Measurements from ENCODE around the gene ARHGEF19.

ARHGEF19 gene

GRCh38 chr1:16178596-16179497 lies 33.6 kb downstream of the ARHGEF19 start:
- DNase-seq (ENCODE audit: low read depth, low spot score): no peak
- H3K4me3 ChIP-seq: no peak overlapping the region
- no peak overlapping the region for H3K27ac ChIP-seq
- H3K36me3 ChIP-seq (ENCODE audit: insufficient read depth, low read length): no peaks in the 10 kb centered on the region
- no peak overlapping the region for H3K9ac ChIP-seq (ENCODE audit: insufficient read length)
- TF ChIP-seq POLR2AphosphoS5 (IDR thresholded peaks at IDR 0.05; ENCODE audit: borderline replicate concordance, low read depth, low read length) (no peak), EZH2 (IDR thresholded peaks at IDR 0.05) (no peak), FOXP2 (optimal IDR thresholded peaks at IDR 0.05; ENCODE audit: control extremely low read depth, extremely low read length, insufficient read depth) (no peak)
- H3K9me3 ChIP-seq (ENCODE audit: low read depth, low read length): no peaks in the 10 kb centered on the region

- H3K4me3 ChIP-seq: no peak overlapping the region
- no peaks in the 10 kb centered on the region for H3K9me3 ChIP-seq (ENCODE audit: low read depth, low read length)
- no peak overlapping the region for H3K9ac ChIP-seq (ENCODE audit: insufficient read length)
- DNase-seq (ENCODE audit: low read depth, low spot score): no peak
- H3K27ac ChIP-seq: no peak overlapping the region
- TF ChIP-seq EZH2 (IDR thresholded peaks at IDR 0.05) (no peak), POLR2AphosphoS5 (IDR thresholded peaks at IDR 0.05; ENCODE audit: borderline replicate concordance, low read depth, low read length) (no peak), FOXP2 (optimal IDR thresholded peaks at IDR 0.05; ENCODE audit: control extremely low read depth, extremely low read length, insufficient read depth) (no peak)
- H3K36me3 ChIP-seq (ENCODE audit: insufficient read depth, low read length): no peaks in the 10 kb centered on the region
Measured at GRCh38 chr1:16177306-16177705, 35.1 kb downstream of the ARHGEF19 start.

- H3K9me3 ChIP-seq (ENCODE audit: low read depth, low read length): no peaks in the 10 kb centered on the region
- no peak overlapping the region for H3K9ac ChIP-seq (ENCODE audit: insufficient read length)
- peak overlapping the region; percentile 90 for H3K27ac ChIP-seq
- H3K36me3 ChIP-seq (ENCODE audit: insufficient read depth, low read length): no peaks in the 10 kb centered on the region
- no peak for DNase-seq (ENCODE audit: low read depth, low spot score)
- H3K4me3 ChIP-seq: 0 out of 2 replicates have a peak overlapping the region, but pooled peaks have one; percentile 11
- TF ChIP-seq EZH2 (IDR thresholded peaks at IDR 0.05) (no peak), POLR2AphosphoS5 (IDR thresholded peaks at IDR 0.05; ENCODE audit: borderline replicate concordance, low read depth, low read length) (no peak), FOXP2 (optimal IDR thresholded peaks at IDR 0.05; ENCODE audit: control extremely low read depth, extremely low read length, insufficient read depth) (no peak)
Measured at GRCh38 chr1:16176653-16177052, 35.8 kb downstream of the ARHGEF19 start.

GRCh38 chr1:16175610-16176553 lies 36.6 kb downstream of the ARHGEF19 start:
- peak overlapping the region; percentile 90 for H3K27ac ChIP-seq
- peak overlapping the region; percentile 37 for H3K9ac ChIP-seq (ENCODE audit: insufficient read length)
- no peak for TF ChIP-seq EZH2 (IDR thresholded peaks at IDR 0.05)
- TF ChIP-seq POLR2AphosphoS5 (IDR thresholded peaks at IDR 0.05; ENCODE audit: borderline replicate concordance, low read depth, low read length): peak; percentile 24; the same call in 1 of the 2 replicates
- TF ChIP-seq FOXP2 (optimal IDR thresholded peaks at IDR 0.05; ENCODE audit: control extremely low read depth, extremely low read length, insufficient read depth): no peak
- no peaks in the 10 kb centered on the region for H3K9me3 ChIP-seq (ENCODE audit: low read depth, low read length)
- H3K36me3 ChIP-seq (ENCODE audit: insufficient read depth, low read length): no peaks in the 10 kb centered on the region
- peak overlapping the region; percentile 11 for H3K4me3 ChIP-seq
- no peak for DNase-seq (ENCODE audit: low read depth, low spot score)

- no peak for DNase-seq (ENCODE audit: low read depth, low spot score)
- H3K4me3 ChIP-seq: no peak overlapping the region
- no peaks in the 10 kb centered on the region for H3K9me3 ChIP-seq (ENCODE audit: low read depth, low read length)
- peak overlapping the region; percentile 90 for H3K27ac ChIP-seq
- H3K36me3 ChIP-seq (ENCODE audit: insufficient read depth, low read length): no peaks in the 10 kb centered on the region
- peak overlapping the region; percentile 37 for H3K9ac ChIP-seq (ENCODE audit: insufficient read length)
- no peak for TF ChIP-seq POLR2AphosphoS5 (IDR thresholded peaks at IDR 0.05; ENCODE audit: borderline replicate concordance, low read depth, low read length)
Measured at GRCh38 chr1:16174886-16175598, 37.4 kb downstream of the ARHGEF19 start.

- Histone ChIP-seq H3K9ac (ENCODE audit: insufficient read length) (no peak overlapping the region), H3K4me3 (no peak overlapping the region), H3K27ac (peak overlapping the region; percentile 90), H3K36me3 (ENCODE audit: insufficient read depth, low read length) (no peaks in the 10 kb centered on the region), H3K9me3 (ENCODE audit: low read depth, low read length) (no peaks in the 10 kb centered on the region)
- no peak for DNase-seq (ENCODE audit: low read depth, low spot score)
- TF ChIP-seq EZH2 (IDR thresholded peaks at IDR 0.05): no peak
- no peak for TF ChIP-seq POLR2AphosphoS5 (IDR thresholded peaks at IDR 0.05; ENCODE audit: borderline replicate concordance, low read depth, low read length)
- no peak for TF ChIP-seq FOXP2 (optimal IDR thresholded peaks at IDR 0.05; ENCODE audit: control extremely low read depth, extremely low read length, insufficient read depth)
Measured at GRCh38 chr1:16174261-16174868, 38.1 kb downstream of the ARHGEF19 start.

GRCh38 chr1:16173447-16174260 lies 38.8 kb downstream of the ARHGEF19 start:
- H3K36me3 ChIP-seq (ENCODE audit: insufficient read depth, low read length): no peaks in the 10 kb centered on the region
- TF ChIP-seq POLR2AphosphoS5 (IDR thresholded peaks at IDR 0.05; ENCODE audit: borderline replicate concordance, low read depth, low read length): no peak
- peak; percentile 63 for TF ChIP-seq FOXP2 (optimal IDR thresholded peaks at IDR 0.05; ENCODE audit: control extremely low read depth, extremely low read length, insufficient read depth)
- H3K9me3 ChIP-seq (ENCODE audit: low read depth, low read length): no peaks in the 10 kb centered on the region
- no peak for DNase-seq (ENCODE audit: low read depth, low spot score)
- H3K27ac ChIP-seq: peak overlapping the region; percentile 90
- peak overlapping the region; percentile 42; the same call in 1 of the 2 replicates for H3K4me3 ChIP-seq
- peak overlapping the region; percentile 17 for H3K9ac ChIP-seq (ENCODE audit: insufficient read length)

Measured in SK-N-MC (cell line).